Sigmoid colon (tissue), 3 donors: ENCODE data around the gene MSH2.

Experiments used
- CTCF ChIP-seq, 4 experiments: fragments of 450-650 bp in 3 of 4; fragments of 200-600 bp in 1 of 4; IDR thresholded peaks; one replicate each; pipeline ENCODE4 v1.5.1; 2016 to 2019; ENCODE audit warnings: antibody characterized with exemption in 4 of 4, mild to moderate bottlenecking in 3 of 4, moderate library complexity in 2 of 4
- POLR2A ChIP-seq, 2 donors: fragments of 450-650 bp; IDR thresholded peaks; one replicate each; pipeline ENCODE4 v1.6.1; 2016; ENCODE audit warnings: antibody characterized with exemption in 2 of 2, mild to moderate bottlenecking in 2 of 2, moderate library complexity in 2 of 2

DNA sequence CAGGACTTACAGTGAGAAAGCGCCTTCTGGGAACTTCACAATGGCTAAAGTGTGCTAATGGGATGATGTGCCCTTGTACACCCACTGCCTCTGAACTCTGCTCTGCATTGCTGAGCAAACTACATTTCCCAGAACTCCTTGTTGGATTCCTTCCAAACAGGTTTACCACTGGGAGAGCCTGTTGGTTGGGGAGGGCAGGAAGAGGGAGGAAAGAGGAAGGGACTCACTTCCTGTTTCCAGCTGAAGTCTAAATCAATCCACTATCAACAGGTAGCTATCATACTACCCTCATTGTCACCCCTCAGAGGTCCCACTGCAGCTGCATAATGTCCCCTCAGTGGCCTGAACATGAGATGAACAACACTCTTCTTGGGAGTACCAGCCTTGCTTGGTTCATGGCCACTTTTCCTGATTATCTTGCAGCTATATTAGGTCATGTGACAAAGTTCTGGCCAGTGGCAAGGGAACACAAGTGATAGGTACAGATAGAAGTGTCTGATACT is 109.7 kb downstream of the MSH2 start:
- TF ChIP-seq CTCF (IDR thresholded peaks at IDR 0.05) (no peak), POLR2A (IDR thresholded peaks at IDR 0.05) (no peak)
